Measurements from ENCODE around the gene VANGL1. TPM values are rescaled to one million over a fixed set of nuclear protein-coding genes. Genes with fewer than 3 reads are reported as not detected.

Gene VANGL1
- total and polyA plus RNA-seq, 4 donors: 1.6 to 10.9 (median 5.4) TPM

GRCh38 chr1:115668579-115668978 lies 26.8 kb downstream of the VANGL1 start:
- peaks cover 0 to 7% (median 2%) of the 10 kb centered on the region in 5 donors for H3K4me1 ChIP-seq (ENCODE audit: control insufficient read depth in 5 of 5, insufficient read depth in 5 of 5, low read length in 5 of 5)
- no peak overlapping the region for H3K27ac ChIP-seq (ENCODE audit: low read depth in 1 of 2, low read length in 1 of 2)
- WGBS, 2 donors: 87 to 93% methylated on average over 1 of the region's 1 CpG
- H3K9ac ChIP-seq (ENCODE audit: insufficient read depth in 1 of 2, low read length in 2 of 2): no peak overlapping the region
- no peak for ATAC-seq (ENCODE audit: insufficient read depth, low FRiP score)
- no peak overlapping the region for H3K4me3 ChIP-seq
- DNase-seq: no peak
- H3K27me3 ChIP-seq (ENCODE audit: control insufficient read depth in 3 of 3, insufficient read depth in 3 of 3, low read length in 2 of 3): no peaks in the 10 kb centered on the region
- peaks cover 0 to 26% (median 18%) of the 10 kb centered on the region in 4 donors for H3K36me3 ChIP-seq (ENCODE audit: control insufficient read depth in 4 of 4, insufficient read depth in 4 of 4, low read length in 4 of 4)
- H3K9me3 ChIP-seq (ENCODE audit: control insufficient read depth in 4 of 4, insufficient read depth in 3 of 4, low read length in 3 of 4): peaks cover 0 to 4% (median 0%) of the 10 kb centered on the region in 4 donors
- TF ChIP-seq CTCF (IDR thresholded peaks at IDR 0.05; ENCODE audit: control extremely low read depth, extremely low read depth): no peak

- TF ChIP-seq CTCF (IDR thresholded peaks at IDR 0.05; ENCODE audit: control extremely low read depth, extremely low read depth): no peak
- 93 to 95% methylated on average over 5 of the region's 5 CpGs for WGBS, 2 donors
- no peaks in the 10 kb centered on the region for H3K27me3 ChIP-seq (ENCODE audit: control insufficient read depth in 3 of 3, insufficient read depth in 3 of 3, low read length in 2 of 3)
- no peak overlapping the region for H3K9ac ChIP-seq (ENCODE audit: insufficient read depth in 1 of 2, low read length in 2 of 2)
- peaks cover 0 to 7% (median 2%) of the 10 kb centered on the region in 5 donors for H3K4me1 ChIP-seq (ENCODE audit: control insufficient read depth in 5 of 5, insufficient read depth in 5 of 5, low read length in 5 of 5)
- peaks cover 0 to 4% (median 0%) of the 10 kb centered on the region in 4 donors for H3K9me3 ChIP-seq (ENCODE audit: control insufficient read depth in 4 of 4, insufficient read depth in 3 of 4, low read length in 3 of 4)
- H3K4me3 ChIP-seq: no peak overlapping the region
- no peak overlapping the region for H3K27ac ChIP-seq (ENCODE audit: low read depth in 1 of 2, low read length in 1 of 2)
- DNase-seq (no peak), ATAC-seq (ENCODE audit: insufficient read depth, low FRiP score) (no peak)
- H3K36me3 ChIP-seq (ENCODE audit: control insufficient read depth in 4 of 4, insufficient read depth in 4 of 4, low read length in 4 of 4): peaks cover 0 to 20% (median 15%) of the 10 kb centered on the region in 4 donors
Measured at GRCh38 chr1:115669002-115669673, 27.4 kb downstream of the VANGL1 start.

- peaks cover 0 to 15% (median 14%) of the 10 kb centered on the region in 4 donors for H3K36me3 ChIP-seq (ENCODE audit: control insufficient read depth in 4 of 4, insufficient read depth in 4 of 4, low read length in 4 of 4)
- peaks cover 0 to 4% (median 0%) of the 10 kb centered on the region in 4 donors for H3K9me3 ChIP-seq (ENCODE audit: control insufficient read depth in 4 of 4, insufficient read depth in 3 of 4, low read length in 3 of 4)
- H3K4me3 ChIP-seq: no peak overlapping the region
- WGBS, 2 donors: 88 to 94% methylated on average over 1 of the region's 1 CpG
- no peaks in the 10 kb centered on the region for H3K27me3 ChIP-seq (ENCODE audit: control insufficient read depth in 3 of 3, insufficient read depth in 3 of 3, low read length in 2 of 3)
- H3K27ac ChIP-seq (ENCODE audit: low read depth in 1 of 2, low read length in 1 of 2): no peak overlapping the region
- H3K9ac ChIP-seq (ENCODE audit: insufficient read depth in 1 of 2, low read length in 2 of 2): no peak overlapping the region
- no peak for TF ChIP-seq CTCF (IDR thresholded peaks at IDR 0.05; ENCODE audit: control extremely low read depth, extremely low read depth)
- DNase-seq (no peak), ATAC-seq (ENCODE audit: insufficient read depth, low FRiP score) (no peak)
- peaks cover 0 to 7% (median 2%) of the 10 kb centered on the region in 5 donors for H3K4me1 ChIP-seq (ENCODE audit: control insufficient read depth in 5 of 5, insufficient read depth in 5 of 5, low read length in 5 of 5)
Measured at GRCh38 chr1:115669886-115670285, 28.1 kb downstream of the VANGL1 start.

Data from lung (tissue), 12 donors.